ENCODE data around the gene TPBGL. TPM values are rescaled to one million over a fixed set of nuclear protein-coding genes. Genes with fewer than 3 reads are reported as not detected.

TPBGL gene
- total and polyA plus RNA-seq, 2 donors, result 0.05 to 0.23 TPM

DNA sequence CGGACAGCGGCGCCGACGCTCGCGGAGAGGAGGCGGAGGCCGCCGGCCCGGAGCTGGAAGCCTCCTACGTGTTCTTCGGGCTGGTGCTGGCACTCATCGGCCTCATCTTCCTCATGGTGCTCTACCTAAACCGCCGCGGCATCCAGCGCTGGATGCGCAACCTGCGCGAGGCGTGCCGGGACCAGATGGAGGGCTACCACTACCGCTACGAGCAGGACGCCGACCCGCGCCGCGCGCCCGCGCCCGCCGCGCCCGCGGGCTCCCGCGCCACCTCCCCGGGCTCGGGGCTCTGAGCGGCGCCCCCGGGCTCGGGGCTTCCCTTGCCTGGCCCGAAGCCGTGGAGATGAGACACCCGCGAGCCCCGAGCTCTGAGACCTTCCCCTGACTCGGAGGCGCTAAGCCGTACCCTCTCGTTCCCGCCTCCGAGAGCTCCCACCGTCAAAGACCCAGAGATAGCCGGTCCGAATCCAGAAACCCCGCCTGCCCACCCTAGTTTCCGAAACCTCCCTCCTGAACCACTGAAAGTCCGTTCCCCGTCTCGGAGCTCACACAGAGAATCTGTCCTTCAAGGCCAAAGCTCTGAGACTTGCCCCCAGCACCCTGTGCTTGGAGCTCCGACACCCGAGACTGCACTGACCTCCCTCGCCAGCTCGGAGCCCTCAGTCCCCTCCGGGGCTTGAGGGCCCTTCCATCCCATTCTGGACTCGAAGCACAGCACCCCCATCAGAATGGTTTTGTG lies 1.5 kb downstream of the TPBGL start:
- H3K27me3 ChIP-seq (ENCODE audit: control insufficient read depth in 2 of 2, insufficient read depth in 1 of 2, low read length in 1 of 2), result peaks cover 38 to 84% of the 10 kb centered on the region in 2 donors
- peaks cover 6 to 8% of the 10 kb centered on the region in 2 donors for H3K4me1 ChIP-seq (ENCODE audit: control insufficient read depth in 2 of 2, insufficient read depth in 2 of 2, low read length in 2 of 2)
- H3K4me3 ChIP-seq (ENCODE audit: low read length in 2 of 2), result peak overlapping the region in 1 of 2 donors; percentile 54
- H3K27ac ChIP-seq (ENCODE audit: low read depth in 1 of 2, low read length in 1 of 2), result no peak overlapping the region
- 9% methylated on average over 72 of the region's 72 CpGs for WGBS
- no peak for DNase-seq (ENCODE audit: low read depth in 6 of 9, low spot score in 9 of 9)
- no peaks in the 10 kb centered on the region for H3K36me3 ChIP-seq (ENCODE audit: control insufficient read depth in 2 of 2, insufficient read depth in 2 of 2, low read length in 1 of 2)
- H3K9me3 ChIP-seq (ENCODE audit: control insufficient read depth in 2 of 2, insufficient read depth in 1 of 2, low read length in 1 of 2), result no peaks in the 10 kb centered on the region

DNA sequence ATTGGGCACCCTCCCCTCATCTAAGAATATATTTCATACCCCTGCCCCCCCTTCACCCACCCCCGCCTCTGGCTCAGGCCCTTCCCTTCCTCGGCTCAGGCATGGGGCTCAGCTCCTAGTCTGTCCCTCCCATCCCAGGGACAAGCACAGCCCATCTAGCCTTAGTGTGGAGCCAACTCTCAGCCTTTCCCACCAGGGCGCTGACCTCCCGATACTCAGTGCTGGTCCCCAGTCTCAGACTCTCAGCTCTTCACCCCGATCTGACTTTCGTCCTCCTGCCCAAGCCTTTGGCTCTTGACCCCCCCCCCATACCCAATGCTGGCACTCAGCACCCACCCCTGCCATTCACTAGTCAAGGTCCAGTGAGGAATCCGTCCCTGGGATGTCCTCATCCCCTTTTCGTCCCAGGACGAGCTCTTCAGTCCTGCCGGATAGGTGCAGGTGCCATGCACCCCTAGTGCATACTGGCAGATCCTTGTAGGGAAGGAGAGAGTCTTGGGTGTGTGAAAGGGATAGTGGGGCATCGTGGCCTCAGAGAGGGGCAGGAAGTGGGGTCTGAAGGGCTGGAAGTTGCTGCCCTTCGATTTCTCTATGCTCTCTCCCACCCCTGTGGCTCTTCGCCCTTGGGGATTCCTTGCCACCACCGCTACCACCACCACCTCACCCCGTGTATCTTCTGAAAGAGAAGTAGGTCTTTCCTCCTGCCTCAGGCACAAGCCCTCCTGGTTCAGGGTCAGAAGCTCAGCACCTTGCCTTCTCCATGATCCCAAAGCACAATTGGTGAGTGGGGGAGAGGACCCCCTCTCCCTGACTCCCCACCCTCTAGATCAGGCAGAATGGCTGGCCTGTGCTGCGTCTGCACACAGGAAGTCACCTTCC lies 2.4 kb downstream of the TPBGL start:
- no peak for DNase-seq (ENCODE audit: low read depth in 6 of 9, low spot score in 9 of 9)
- WGBS, result 88% methylated on average over 16 of the region's 16 CpGs
- H3K9me3 ChIP-seq (ENCODE audit: control insufficient read depth in 2 of 2, insufficient read depth in 1 of 2, low read length in 1 of 2), result no peaks in the 10 kb centered on the region
- no peak overlapping the region for H3K4me3 ChIP-seq (ENCODE audit: low read length in 2 of 2)
- H3K27me3 ChIP-seq (ENCODE audit: control insufficient read depth in 2 of 2, insufficient read depth in 1 of 2, low read length in 1 of 2), result peaks cover 38 to 78% of the 10 kb centered on the region in 2 donors
- no peak overlapping the region for H3K27ac ChIP-seq (ENCODE audit: low read depth in 1 of 2, low read length in 1 of 2)
- no peaks in the 10 kb centered on the region for H3K36me3 ChIP-seq (ENCODE audit: control insufficient read depth in 2 of 2, insufficient read depth in 2 of 2, low read length in 1 of 2)
- peaks cover 6 to 8% of the 10 kb centered on the region in 2 donors for H3K4me1 ChIP-seq (ENCODE audit: control insufficient read depth in 2 of 2, insufficient read depth in 2 of 2, low read length in 2 of 2)

DNA sequence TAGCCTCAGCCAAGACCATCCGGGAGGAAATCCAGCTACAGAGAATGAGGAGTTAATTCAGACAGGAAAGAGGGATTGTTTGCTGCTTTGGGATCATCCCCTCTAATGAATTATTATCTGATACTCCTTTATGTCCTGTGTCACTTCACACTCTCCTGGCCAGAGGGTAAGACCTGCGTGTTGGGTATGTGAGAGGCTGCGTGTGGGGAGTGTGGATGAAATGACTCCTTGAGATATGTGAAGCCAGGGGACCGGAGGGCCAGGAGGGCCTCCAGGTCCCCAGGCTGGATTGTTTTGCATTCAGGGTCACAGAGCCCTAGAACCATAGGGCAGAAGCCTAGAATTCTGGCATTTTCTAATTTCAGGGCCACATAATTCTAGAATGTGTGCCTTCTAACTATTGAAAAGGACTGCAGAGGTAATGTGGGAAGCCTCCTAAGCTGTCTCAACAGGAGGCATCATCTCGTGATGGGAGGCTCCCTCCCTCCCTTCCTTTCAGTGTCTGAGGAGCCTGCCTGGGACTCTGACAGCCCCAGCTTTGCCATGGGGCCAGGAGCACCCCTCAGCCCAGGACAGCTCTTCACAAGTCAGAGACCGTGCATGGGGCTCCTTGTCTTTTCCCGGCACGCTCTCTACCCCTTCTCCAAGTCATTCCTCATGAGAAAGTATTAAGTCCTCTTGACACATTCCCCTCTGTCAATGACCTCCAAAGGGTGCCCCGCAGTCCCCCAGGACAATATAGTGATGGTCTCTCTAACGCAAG lies 3.7 kb downstream of the TPBGL start:
- H3K27me3 ChIP-seq (ENCODE audit: control insufficient read depth in 2 of 2, insufficient read depth in 1 of 2, low read length in 1 of 2), result peaks cover 38 to 71% of the 10 kb centered on the region in 2 donors
- 88% methylated on average over 10 of the region's 10 CpGs for WGBS

DNA sequence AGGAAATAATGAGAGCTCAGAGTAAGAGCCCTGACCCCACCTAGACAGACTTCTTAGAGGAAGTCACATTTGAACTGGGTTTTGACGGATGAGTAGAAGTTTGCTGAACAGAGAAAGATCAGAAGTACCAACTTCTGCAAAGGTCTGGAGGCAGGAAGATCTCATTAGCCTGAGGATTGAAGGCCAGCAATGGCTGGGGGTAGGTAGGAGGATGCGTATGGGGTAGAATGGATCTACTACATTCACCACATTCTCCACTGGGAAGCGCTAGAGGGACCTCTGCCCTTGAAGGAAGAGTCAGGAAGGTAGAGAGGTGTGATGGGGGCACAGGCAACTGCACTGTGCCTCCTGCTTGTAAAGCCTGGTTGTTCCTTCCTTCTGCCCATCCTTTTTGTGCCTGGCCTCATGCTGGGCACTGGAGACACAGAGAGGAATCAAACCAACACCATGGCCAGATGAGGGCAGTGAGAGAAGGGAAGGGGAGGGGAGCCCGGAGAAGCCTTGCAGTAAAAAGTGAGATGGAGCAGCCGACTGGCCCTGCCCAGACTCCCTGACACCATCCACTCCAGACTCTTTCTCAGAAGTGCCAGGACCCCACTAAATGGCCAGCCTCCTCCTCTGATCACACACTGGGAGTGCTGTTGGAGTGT lies 4.9 kb downstream of the TPBGL start:
- WGBS, result 89% methylated on average over 5 of the region's 5 CpGs
- peaks cover 3 to 8% of the 10 kb centered on the region in 2 donors for H3K4me1 ChIP-seq (ENCODE audit: control insufficient read depth in 2 of 2, insufficient read depth in 2 of 2, low read length in 2 of 2)
- DNase-seq (ENCODE audit: low read depth in 6 of 9, low spot score in 9 of 9), result no peak
- no peaks in the 10 kb centered on the region for H3K36me3 ChIP-seq (ENCODE audit: control insufficient read depth in 2 of 2, insufficient read depth in 2 of 2, low read length in 1 of 2)
- peaks cover 30 to 58% of the 10 kb centered on the region in 2 donors for H3K27me3 ChIP-seq (ENCODE audit: control insufficient read depth in 2 of 2, insufficient read depth in 1 of 2, low read length in 1 of 2)
- no peak overlapping the region for H3K4me3 ChIP-seq (ENCODE audit: low read length in 2 of 2)
- no peaks in the 10 kb centered on the region for H3K9me3 ChIP-seq (ENCODE audit: control insufficient read depth in 2 of 2, insufficient read depth in 1 of 2, low read length in 1 of 2)
- no peak overlapping the region for H3K27ac ChIP-seq (ENCODE audit: low read depth in 1 of 2, low read length in 1 of 2)

More for the DNA sequence above, 3.7 kb downstream of the TPBGL start:
- no peak for DNase-seq (ENCODE audit: low read depth in 6 of 9, low spot score in 9 of 9)
- H3K27ac ChIP-seq (ENCODE audit: low read depth in 1 of 2, low read length in 1 of 2), result no peak overlapping the region
- H3K4me3 ChIP-seq (ENCODE audit: low read length in 2 of 2), result no peak overlapping the region
- no peaks in the 10 kb centered on the region for H3K36me3 ChIP-seq (ENCODE audit: control insufficient read depth in 2 of 2, insufficient read depth in 2 of 2, low read length in 1 of 2)
- H3K4me1 ChIP-seq (ENCODE audit: control insufficient read depth in 2 of 2, insufficient read depth in 2 of 2, low read length in 2 of 2), result peaks cover 6 to 8% of the 10 kb centered on the region in 2 donors
- H3K9me3 ChIP-seq (ENCODE audit: control insufficient read depth in 2 of 2, insufficient read depth in 1 of 2, low read length in 1 of 2), result no peaks in the 10 kb centered on the region

DNA sequence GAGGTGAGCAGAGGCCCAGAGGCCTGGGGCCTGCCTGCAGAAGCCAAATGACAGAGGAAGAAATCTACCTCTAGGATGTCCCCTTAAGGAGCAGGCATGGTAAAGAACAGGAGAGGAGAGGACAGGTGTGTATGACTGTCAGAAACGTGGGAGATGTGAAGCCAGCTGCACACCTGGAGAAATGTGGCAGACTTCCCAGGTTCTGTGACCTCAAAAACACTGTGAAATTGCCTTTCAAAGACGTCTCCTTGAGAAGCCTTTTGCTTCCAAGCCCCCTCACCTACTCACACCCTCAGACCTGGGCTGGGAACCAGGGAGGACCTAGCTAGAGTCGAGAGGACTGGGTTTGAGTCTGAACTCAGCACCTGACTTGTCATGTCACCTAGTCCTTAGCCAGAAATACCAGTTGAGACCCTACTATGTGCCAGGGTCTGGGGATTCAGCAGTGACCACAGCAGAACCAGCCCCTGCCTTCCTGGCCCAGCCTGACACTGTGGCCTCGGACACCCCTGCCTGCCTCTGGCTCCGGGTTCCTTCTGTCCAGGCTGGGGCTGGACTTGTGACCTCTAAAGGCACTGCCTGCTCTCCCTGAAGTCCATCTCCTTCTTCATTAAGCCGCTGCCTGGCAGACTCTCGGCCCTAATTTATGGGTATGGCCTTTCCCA lies 5.6 kb downstream of the TPBGL start:
- Histone ChIP-seq H3K27ac (ENCODE audit: low read depth in 1 of 2, low read length in 1 of 2) (no peak overlapping the region), H3K4me1 (ENCODE audit: control insufficient read depth in 2 of 2, insufficient read depth in 2 of 2, low read length in 2 of 2) (peaks cover 3% of the 10 kb centered on the region in 2 donors), H3K9me3 (ENCODE audit: control insufficient read depth in 2 of 2, insufficient read depth in 1 of 2, low read length in 1 of 2) (no peaks in the 10 kb centered on the region), H3K36me3 (ENCODE audit: control insufficient read depth in 2 of 2, insufficient read depth in 2 of 2, low read length in 1 of 2) (no peaks in the 10 kb centered on the region), H3K4me3 (ENCODE audit: low read length in 2 of 2) (no peak overlapping the region), H3K27me3 (ENCODE audit: control insufficient read depth in 2 of 2, insufficient read depth in 1 of 2, low read length in 1 of 2) (peaks cover 24 to 53% of the 10 kb centered on the region in 2 donors)
- no peak for DNase-seq (ENCODE audit: low read depth in 6 of 9, low spot score in 9 of 9)
- 79% methylated on average over 7 of the region's 7 CpGs for WGBS

DNA sequence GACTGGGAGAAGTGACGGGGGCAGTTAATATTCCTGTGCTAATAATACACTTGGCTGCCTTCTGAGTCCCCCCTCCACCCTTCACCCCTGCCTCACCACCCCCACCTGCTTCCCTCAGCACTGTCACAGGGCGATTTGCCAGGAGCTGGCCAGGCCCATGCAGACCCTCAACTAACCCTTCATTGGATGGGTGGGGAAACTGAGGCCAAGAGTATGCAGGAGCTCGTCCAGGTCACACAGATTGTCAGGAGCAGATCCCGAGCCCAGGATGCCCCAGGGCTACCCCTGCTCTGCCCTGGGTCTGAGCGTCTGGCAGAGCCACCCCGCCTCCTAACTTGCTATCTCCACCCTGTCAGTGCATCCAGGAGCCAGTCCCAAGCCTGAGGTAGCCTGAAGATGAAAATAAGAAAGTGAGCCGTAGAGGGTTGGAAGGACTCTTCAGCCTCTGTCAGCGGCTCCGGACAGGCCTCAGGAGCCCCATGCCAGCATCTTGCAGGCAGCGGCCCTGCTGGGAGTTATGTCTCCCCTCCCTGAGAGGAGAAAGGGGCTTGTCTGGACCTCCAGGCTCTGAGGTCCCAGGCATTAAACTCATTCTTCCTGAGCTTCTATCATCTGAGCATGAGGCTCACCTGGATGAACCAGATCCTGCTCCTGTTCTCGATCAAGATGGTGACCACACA lies 6.2 kb downstream of the TPBGL start:
- Histone ChIP-seq H3K9me3 (ENCODE audit: control insufficient read depth in 2 of 2, insufficient read depth in 1 of 2, low read length in 1 of 2) (no peaks in the 10 kb centered on the region), H3K36me3 (ENCODE audit: control insufficient read depth in 2 of 2, insufficient read depth in 2 of 2, low read length in 1 of 2) (no peaks in the 10 kb centered on the region), H3K4me3 (ENCODE audit: low read length in 2 of 2) (no peak overlapping the region), H3K4me1 (ENCODE audit: control insufficient read depth in 2 of 2, insufficient read depth in 2 of 2, low read length in 2 of 2) (peaks cover 2 to 3% of the 10 kb centered on the region in 2 donors), H3K27ac (ENCODE audit: low read depth in 1 of 2, low read length in 1 of 2) (no peak overlapping the region), H3K27me3 (ENCODE audit: control insufficient read depth in 2 of 2, insufficient read depth in 1 of 2, low read length in 1 of 2) (peaks cover 17 to 52% of the 10 kb centered on the region in 2 donors)
- WGBS, result 92% methylated on average over 11 of the region's 11 CpGs
- DNase-seq (ENCODE audit: low read depth in 6 of 9, low spot score in 9 of 9), result no peak

DNA sequence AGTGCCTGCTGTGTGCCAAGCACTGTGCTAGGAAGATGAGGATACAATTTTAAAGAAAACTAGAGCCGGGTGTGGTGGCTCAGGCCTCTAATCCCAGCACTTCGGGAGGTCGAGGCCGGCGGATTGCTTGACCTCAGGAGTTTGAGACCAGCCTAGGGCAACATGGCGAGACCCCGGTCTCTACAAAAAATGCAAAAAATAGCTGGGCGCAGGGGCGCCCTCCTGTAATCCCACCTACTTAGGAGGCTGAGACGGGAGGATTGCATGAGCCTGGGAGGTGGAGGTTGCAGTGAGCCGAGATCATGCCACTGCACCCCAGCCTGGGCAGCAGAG lies 8.3 kb downstream of the TPBGL start:
- no peaks in the 10 kb centered on the region for H3K36me3 ChIP-seq (ENCODE audit: control insufficient read depth in 2 of 2, insufficient read depth in 2 of 2, low read length in 1 of 2)
- peaks cover 0 to 4% of the 10 kb centered on the region in 2 donors for H3K9me3 ChIP-seq (ENCODE audit: control insufficient read depth in 2 of 2, insufficient read depth in 1 of 2, low read length in 1 of 2)
- H3K4me3 ChIP-seq (ENCODE audit: low read length in 2 of 2), result no peak overlapping the region
- DNase-seq (ENCODE audit: low read depth in 6 of 9, low spot score in 9 of 9), result no peak
- peaks cover 1 to 31% of the 10 kb centered on the region in 2 donors for H3K27me3 ChIP-seq (ENCODE audit: control insufficient read depth in 2 of 2, insufficient read depth in 1 of 2, low read length in 1 of 2)
- no peaks in the 10 kb centered on the region for H3K4me1 ChIP-seq (ENCODE audit: control insufficient read depth in 2 of 2, insufficient read depth in 2 of 2, low read length in 2 of 2)
- H3K27ac ChIP-seq (ENCODE audit: low read depth in 1 of 2, low read length in 1 of 2), result no peak overlapping the region
- WGBS, result 46% methylated on average over 11 of the region's 11 CpGs

DNA sequence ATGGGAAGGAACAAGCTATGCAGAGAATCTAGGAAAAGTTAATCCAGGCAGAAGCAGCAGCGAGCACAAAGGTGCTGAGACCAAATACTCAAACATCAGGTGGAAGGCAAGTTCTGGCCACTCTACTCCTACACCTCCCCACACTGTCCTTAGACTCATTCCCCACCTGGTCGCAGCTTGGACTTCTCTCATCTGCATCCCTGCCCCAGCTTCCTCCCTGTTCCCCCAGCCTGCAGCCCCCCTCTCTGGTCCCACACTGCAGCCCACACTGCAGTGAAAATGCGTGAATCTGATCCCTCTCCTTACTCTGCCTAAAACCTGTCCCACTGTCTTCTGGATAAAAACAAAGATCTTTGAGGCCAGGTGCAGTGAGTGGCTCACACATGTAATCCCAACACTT lies 9.1 kb downstream of the TPBGL start:
- Histone ChIP-seq H3K27me3 (ENCODE audit: control insufficient read depth in 2 of 2, insufficient read depth in 1 of 2, low read length in 1 of 2) (peaks cover 0 to 23% of the 10 kb centered on the region in 2 donors), H3K4me3 (ENCODE audit: low read length in 2 of 2) (no peak overlapping the region), H3K36me3 (ENCODE audit: control insufficient read depth in 2 of 2, insufficient read depth in 2 of 2, low read length in 1 of 2) (no peaks in the 10 kb centered on the region), H3K9me3 (ENCODE audit: control insufficient read depth in 2 of 2, insufficient read depth in 1 of 2, low read length in 1 of 2) (peaks cover 0 to 4% of the 10 kb centered on the region in 2 donors), H3K27ac (ENCODE audit: low read depth in 1 of 2, low read length in 1 of 2) (no peak overlapping the region), H3K4me1 (ENCODE audit: control insufficient read depth in 2 of 2, insufficient read depth in 2 of 2, low read length in 2 of 2) (no peaks in the 10 kb centered on the region)
- no peak for DNase-seq (ENCODE audit: low read depth in 6 of 9, low spot score in 9 of 9)
- WGBS, result 75% methylated on average over 3 of the region's 3 CpGs
